Transverse colon (tissue), 3 donors: ENCODE measurements around the gene ARHGEF10L.
A peak's percentile ranks its signal among the peaks of the same experiment; 100 is the strongest.

ENCODE experiments used
- CTCF ChIP-seq, 5 experiments: fragments of 200-600 bp in 3 of 5; fragments of 450-650 bp in 2 of 5; sonication (generic) in 3 of 5; IDR thresholded peaks; 1 replicate in 2 of 5; 2 replicates in 3 of 5; pipeline ENCODE4 v1.5.1; 2016 to 2017; ENCODE audit warnings: antibody characterized with exemption in 5 of 5, inconsistent platforms in 3 of 5, mild to moderate bottlenecking in 2 of 5, moderate library complexity in 1 of 5
- POLR2A ChIP-seq: fragments of 450-650 bp; IDR thresholded peaks from one replicate; pipeline ENCODE4 v1.6.1; 2016; ENCODE audit warnings: antibody characterized with exemption, mild to moderate bottlenecking, moderate library complexity

DNA sequence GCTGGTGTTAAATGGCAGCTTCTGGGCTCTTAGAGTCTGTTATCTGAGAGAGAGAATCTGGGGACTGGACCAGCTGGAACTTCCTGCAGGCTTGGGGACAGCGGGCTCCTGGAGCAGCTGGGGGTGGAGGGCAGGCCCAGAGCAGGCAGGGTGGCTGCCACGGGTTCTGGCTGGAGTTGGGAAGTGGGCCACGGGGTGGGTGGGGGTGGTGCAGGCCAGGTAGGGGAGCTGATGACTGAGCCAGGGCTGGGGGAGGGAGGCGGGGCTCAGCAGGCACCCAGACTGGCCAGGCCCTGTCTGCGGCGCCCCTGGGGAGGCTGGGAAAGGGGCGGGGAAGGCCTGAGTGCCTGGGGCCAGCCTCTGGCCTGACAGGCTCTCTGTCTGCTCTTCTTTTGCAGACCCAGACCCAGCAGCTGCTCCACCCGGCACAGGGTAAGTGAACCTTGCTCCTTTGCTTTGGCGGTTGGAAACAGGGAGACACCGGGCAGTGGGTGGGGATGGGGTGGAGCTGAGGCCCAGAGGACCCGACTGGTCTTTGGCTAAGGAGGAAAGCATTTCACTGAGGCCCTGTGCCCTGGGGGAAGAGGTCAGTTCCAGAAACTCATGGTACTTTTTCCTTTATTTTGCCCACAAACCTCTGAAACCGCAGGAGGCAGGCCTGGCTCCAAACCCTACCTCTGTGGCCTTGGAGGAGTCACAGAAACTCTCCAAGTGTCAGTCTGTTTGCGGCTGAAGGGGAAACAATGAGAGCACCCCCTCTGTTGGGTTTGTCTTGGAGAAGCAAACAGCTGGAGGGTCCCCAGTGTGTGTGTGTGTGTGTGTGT is 48.8 kb downstream of the ARHGEF10L start:
- TF ChIP-seq CTCF (IDR thresholded peaks at IDR 0.05) (no peak), POLR2A (peak; percentile 75)
